ENCODE results near the gene APOL1.

GRCh38 chr22:36236388-36237319 is 16.3 kb upstream of the APOL1 start:
- TF ChIP-seq, protein P1, sequence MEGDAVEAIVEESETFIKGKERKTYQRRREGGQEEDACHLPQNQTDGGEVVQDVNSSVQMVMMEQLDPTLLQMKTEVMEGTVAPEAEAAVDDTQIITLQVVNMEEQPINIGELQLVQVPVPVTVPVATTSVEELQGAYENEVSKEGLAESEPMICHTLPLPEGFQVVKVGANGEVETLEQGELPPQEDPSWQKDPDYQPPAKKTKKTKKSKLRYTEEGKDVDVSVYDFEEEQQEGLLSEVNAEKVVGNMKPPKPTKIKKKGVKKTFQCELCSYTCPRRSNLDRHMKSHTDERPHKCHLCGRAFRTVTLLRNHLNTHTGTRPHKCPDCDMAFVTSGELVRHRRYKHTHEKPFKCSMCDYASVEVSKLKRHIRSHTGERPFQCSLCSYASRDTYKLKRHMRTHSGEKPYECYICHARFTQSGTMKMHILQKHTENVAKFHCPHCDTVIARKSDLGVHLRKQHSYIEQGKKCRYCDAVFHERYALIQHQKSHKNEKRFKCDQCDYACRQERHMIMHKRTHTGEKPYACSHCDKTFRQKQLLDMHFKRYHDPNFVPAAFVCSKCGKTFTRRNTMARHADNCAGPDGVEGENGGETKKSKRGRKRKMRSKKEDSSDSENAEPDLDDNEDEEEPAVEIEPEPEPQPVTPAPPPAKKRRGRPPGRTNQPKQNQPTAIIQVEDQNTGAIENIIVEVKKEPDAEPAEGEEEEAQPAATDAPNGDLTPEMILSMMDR (IDR thresholded peaks at IDR 0.05), result no peak
- TF ChIP-seq POLR2A (IDR thresholded peaks at IDR 0.05), result no peak

Measured in lower leg skin (tissue), 3 donors.